ENCODE measurements around the gene DENND1A. TPM values are rescaled to one million over a fixed set of nuclear protein-coding genes. Genes with fewer than 3 reads are reported as not detected.
"Not testable (repeated sequence)": the region's sequence is repeated elsewhere in the genome, so short reads cannot be mapped to it uniquely, and the experiment has no call there.

DENND1A gene
- total RNA-seq, 1 donor from 2014 or later: 26.1 TPM

GRCh38 chr9:123654218-123654993 lies 275.5 kb downstream of the DENND1A start:
- ATAC-seq (no peak), DNase-seq (ENCODE audit: low spot score) (no peak)
- intact Hi-C loops (cut with DNase I): no loop called here

- ATAC-seq (no peak), DNase-seq (ENCODE audit: low spot score) (no peak)
- intact Hi-C loops (cut with DNase I): no loop called here
These were observed 277.5 kb downstream of the DENND1A start for GRCh38 chr9:123652416-123652815.

- intact Hi-C loops (cut with DNase I): no loop called here
- no peak for ATAC-seq
- DNase-seq (ENCODE audit: low spot score): no peak
These were observed 278.1 kb downstream of the DENND1A start for GRCh38 chr9:123651871-123652270.

GRCh38 chr9:123651273-123651672 lies 278.7 kb downstream of the DENND1A start:
- ATAC-seq (no peak), DNase-seq (ENCODE audit: low spot score) (no peak)
- intact Hi-C loops (cut with DNase I): no loop called here

- DNase-seq (ENCODE audit: low spot score) (no peak), ATAC-seq (no peak)
- intact Hi-C loops (cut with DNase I): no loop called here
These were observed 280.0 kb downstream of the DENND1A start for GRCh38 chr9:123649909-123650308.

- ATAC-seq: no peak
- intact Hi-C loops (cut with DNase I): no loop called here
- DNase-seq (ENCODE audit: low spot score): no peak
These were observed 282.8 kb downstream of the DENND1A start for GRCh38 chr9:123647145-123647544.

- DNase-seq (ENCODE audit: low spot score) (no peak), ATAC-seq (no peak)
- intact Hi-C loops (cut with DNase I): no loop called here
These were observed 284.2 kb downstream of the DENND1A start for GRCh38 chr9:123645762-123646161.

- intact Hi-C loops (cut with DNase I): no loop called here
- DNase-seq (ENCODE audit: low spot score) (no peak), ATAC-seq (no peak)
These were observed 284.8 kb downstream of the DENND1A start for GRCh38 chr9:123645126-123645525.

- intact Hi-C loops (cut with DNase I): no loop called here
- DNase-seq (ENCODE audit: low spot score) (no peak), ATAC-seq (no peak)
These were observed 286.4 kb downstream of the DENND1A start for GRCh38 chr9:123643518-123643917.

- no peak for DNase-seq (ENCODE audit: low spot score)
- peak; percentile 60 for ATAC-seq
- intact Hi-C loops (cut with DNase I): no loop called here
These were observed 287.3 kb downstream of the DENND1A start for GRCh38 chr9:123642291-123643278.

- intact Hi-C loops (cut with DNase I): no loop called here
- DNase-seq (ENCODE audit: low spot score) (no peak), ATAC-seq (no peak)
These were observed 289.1 kb downstream of the DENND1A start for GRCh38 chr9:123640792-123641222.

- DNase-seq (ENCODE audit: low spot score): no peak
- intact Hi-C loops (cut with DNase I): no loop called here
- ATAC-seq: no peak
These were observed 290.2 kb downstream of the DENND1A start for GRCh38 chr9:123639743-123640142.

- DNase-seq (ENCODE audit: low spot score) (no peak), ATAC-seq (no peak)
- intact Hi-C loops (cut with DNase I): no loop called here
These were observed 291.8 kb downstream of the DENND1A start for GRCh38 chr9:123637945-123638634.

- no peak for ATAC-seq
- intact Hi-C loops (cut with DNase I): no loop called here
These were observed 292.4 kb downstream of the DENND1A start for GRCh38 chr9:123637606-123637944.

GRCh38 chr9:123636805-123637204 lies 293.1 kb downstream of the DENND1A start:
- DNase-seq (ENCODE audit: low spot score); ATAC-seq; intact Hi-C loops (cut with DNase I): not testable (repeated sequence)

More at GRCh38 chr9:123637606-123637944, 292.4 kb downstream of the DENND1A start:
- no peak for DNase-seq (ENCODE audit: low spot score)

- no peak for ATAC-seq
- intact Hi-C loops (cut with DNase I): no loop called here
- no peak for DNase-seq (ENCODE audit: low spot score)
These were observed 298.1 kb downstream of the DENND1A start for GRCh38 chr9:123631862-123632261.

GRCh38 chr9:123630233-123630632 lies 299.7 kb downstream of the DENND1A start:
- intact Hi-C loops (cut with DNase I): no loop called here

GRCh38 chr9:123629531-123629930 lies 300.4 kb downstream of the DENND1A start:
- ATAC-seq (no peak), DNase-seq (ENCODE audit: low spot score) (no peak)
- intact Hi-C loops (cut with DNase I): no loop called here

More at GRCh38 chr9:123630233-123630632, 299.7 kb downstream of the DENND1A start:
- no peak for DNase-seq (ENCODE audit: low spot score)
- no peak for ATAC-seq

GRCh38 chr9:123622711-123623241 lies 307.1 kb downstream of the DENND1A start:
- DNase-seq (ENCODE audit: low spot score): no peak
- intact Hi-C loops (cut with DNase I): no loop called here
- no peak for ATAC-seq
